NCI-H2081 treated with DMSO at 0.1 percent for 48 hours (cell line): ENCODE data around the gene ADAM19.

Experiments used
- DNase-seq: peaks from one replicate; lab custom pipeline; 2025; lab: John Stamatoyannopoulos, UW

Gene ADAM19

GRCh38 chr5:157594675-157595459 is 19.3 kb upstream of the ADAM19 start:
- DNase-seq: no peak

GRCh38 chr5:157594257-157594656 is 18.7 kb upstream of the ADAM19 start:
- no peak for DNase-seq

GRCh38 chr5:157593052-157593757 is 17.6 kb upstream of the ADAM19 start:
- no peak for DNase-seq

DNA sequence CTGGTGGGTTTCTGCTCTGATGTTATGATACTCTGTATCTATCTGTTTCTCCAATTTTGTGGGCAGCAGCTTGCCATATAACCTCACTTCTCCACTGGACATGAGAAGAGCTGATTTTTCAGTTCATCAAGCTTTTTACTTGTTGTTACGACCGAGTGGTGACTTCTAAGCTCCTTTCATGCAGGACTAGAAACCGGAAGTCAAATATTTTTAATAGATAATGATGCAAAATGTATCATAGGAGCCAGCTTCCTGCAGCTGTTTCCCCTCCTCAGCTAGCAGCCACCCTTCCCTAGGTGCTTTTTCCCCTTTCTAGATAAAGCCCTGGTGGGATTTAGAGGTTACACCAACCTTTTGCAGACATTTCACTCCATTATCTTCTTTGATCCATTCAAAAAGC is 17.0 kb upstream of the ADAM19 start:
- no peak for DNase-seq

DNA sequence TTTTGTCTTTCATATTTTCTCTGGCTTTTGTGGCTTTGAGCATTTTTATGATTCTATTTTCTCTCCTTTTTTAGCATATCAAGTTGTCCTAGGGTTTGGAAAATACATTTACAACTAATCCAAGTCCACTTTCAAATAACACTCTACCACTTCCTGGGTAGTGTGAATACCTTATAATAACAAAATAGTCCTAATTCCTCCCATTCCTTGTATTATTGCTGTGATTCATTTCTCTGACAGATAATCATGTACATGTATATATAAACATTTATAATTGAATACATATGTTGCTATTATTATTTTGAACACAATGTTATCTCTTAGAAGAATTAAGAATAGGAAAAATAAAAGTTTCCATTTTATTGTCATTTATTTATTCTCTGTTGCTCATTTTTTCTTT is 14.9 kb upstream of the ADAM19 start:
- no peak for DNase-seq

DNA sequence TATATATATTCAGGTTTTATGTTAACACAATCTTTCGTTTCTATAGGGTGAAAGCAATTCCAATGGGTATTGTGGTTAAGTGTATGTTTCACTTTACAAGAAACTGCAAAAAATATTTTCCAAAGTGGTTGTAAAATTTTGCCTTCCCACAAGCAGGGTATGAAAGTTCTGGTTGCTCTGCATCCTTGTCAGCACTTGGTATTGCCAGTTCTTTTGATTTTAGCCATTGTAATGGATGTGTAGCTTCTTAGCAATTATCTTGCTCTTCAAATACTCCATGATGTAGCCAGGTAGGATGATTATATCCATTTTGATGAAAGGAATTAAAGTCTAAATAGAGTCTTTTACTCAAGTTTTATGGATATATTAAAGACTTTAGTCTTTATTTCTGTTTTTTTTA is 9.1 kb upstream of the ADAM19 start:
- DNase-seq: no peak

DNA sequence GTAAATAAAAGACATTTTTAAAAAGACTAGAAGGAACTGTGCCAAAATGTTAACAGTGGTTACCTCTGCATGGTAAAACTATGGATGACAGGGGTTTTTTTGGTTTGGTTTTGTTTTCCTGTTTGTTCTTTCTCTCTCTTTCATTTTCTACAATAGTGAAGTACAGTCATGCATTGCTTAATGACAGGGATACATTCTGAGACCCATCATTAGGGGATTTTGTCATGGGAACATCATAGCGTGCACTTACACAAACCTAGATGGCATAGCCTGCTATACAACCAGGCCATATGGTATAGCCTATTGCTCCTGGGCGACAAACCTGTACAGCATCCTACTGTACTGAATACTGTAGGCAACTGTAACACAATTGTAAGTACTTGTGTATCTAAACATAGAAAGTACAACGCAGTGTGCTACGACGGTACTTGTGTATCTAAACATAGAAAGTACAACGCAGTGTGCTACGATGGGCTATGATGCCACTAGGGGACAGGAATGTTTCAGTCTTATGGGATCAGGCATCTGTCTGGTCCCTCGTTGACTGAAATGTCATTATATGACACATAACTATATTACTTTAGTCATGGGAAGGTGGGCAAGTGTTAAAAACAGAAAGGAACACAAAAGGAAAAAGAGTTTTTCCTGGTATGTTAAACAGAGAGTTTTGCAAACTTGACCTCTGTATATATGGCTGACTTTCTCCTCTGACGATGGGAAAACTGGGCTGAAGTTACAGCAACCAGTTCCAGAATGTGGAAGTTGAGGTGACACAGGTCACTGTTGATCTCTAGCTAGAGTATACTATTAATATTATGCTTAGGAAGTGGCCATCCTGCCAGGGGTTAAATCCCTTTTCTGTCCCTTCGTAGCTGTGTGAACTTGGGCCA is 7.4 kb upstream of the ADAM19 start:
- no peak for DNase-seq

- no peak for DNase-seq
These were observed 6.3 kb upstream of the ADAM19 start for GRCh38 chr5:157581901-157582300.

DNA sequence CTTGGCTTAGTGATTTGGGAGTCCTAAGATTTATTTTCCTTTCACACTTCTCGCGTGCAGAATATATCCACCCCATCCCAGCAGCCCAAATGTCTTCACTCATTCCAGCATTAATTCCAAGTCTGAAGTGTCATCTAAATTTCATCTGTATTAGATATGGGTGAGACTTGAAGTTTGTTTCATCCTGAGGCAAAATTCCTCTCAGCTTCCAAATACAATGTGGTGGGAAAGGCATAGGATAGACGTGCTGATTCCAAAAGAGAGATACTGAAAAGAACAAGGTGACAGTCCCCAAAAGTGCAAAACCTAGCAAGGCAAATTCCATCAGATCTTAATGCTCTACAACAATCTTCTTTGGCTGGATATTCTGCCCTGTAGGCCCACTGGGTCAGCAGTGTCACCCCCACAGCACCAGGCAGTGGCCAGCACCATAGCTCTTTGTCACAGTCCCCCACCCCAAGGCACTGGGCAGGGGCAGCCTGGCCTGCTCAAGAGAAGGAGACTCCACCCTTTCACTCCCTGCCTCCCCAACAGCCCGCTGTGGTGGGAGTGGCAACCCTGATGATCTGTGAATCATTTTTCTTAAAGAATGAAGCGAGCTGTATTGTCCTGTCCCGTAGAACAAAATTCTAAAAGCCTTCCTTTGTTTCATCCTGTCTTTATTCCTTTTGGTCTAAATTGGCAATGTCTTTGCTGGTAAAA is 2.7 kb upstream of the ADAM19 start:
- DNase-seq: no peak

DNA sequence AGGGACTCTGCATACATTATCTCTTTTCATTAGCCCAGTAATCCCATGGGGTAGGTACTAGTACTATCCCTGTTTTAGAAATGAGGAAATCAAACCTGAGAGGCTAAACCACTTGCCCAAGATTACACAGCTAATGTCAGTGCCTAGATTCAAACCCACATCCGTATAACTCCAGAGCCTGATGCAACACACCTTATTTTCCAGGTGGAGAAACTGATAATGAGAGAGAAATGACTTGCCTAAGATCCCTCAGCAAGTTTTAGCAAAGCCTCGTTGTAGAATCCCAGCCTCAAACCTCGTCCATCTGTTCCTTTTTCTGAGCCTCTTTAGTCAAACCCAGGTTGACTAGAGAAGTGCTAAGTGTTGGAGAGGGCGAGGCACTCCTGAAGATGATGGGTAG is 1.1 kb upstream of the ADAM19 start:
- DNase-seq: no peak

DNA sequence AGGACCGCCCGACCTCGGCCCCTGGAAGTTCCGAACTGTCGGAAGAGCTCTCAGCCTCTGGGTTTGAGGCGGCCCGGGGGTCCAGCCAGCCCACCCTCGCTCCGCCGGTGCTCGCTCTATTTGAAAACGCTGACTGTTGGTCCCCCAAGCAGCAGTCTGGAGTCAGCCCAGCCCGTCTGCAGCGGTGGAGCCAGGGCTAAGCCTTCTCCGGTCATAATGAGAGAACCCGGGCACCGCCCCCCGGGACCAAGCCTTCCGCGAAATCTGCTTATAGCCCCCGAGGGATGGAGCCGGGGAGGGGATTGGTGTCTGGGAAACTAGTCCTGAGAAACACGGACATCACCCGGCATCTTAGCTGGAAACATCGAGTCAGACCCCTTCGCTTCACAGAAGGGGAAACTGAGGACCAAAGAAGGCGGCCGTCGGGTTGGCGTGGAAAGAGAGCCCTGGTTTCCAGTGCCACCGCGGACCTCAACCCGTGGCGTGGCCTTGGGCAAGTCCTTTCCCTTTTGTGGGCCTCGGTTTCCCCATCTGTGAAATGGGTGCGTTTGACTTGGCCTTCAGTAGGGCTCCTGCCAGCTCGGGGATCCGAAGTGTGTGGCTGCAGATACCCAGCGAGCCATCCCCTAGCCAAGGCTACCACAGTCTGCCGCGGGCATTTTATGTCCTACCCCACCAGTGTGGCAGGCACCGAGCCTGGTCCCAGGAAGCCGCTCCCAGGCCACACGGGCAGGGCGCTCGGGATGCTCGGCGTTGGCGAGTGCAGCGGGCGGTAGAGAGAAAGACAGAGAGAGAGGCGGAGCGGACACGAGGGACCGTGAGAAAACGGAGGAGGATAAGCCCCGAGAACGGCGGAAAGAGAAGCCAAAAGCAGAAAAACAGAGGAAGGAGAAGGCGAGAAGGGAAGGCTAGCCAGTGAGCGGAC is 857 bp downstream of the ADAM19 start:
- DNase-seq: no peak

GRCh38 chr5:157571357-157571827 is 4.2 kb downstream of the ADAM19 start:
- DNase-seq: no peak

DNA sequence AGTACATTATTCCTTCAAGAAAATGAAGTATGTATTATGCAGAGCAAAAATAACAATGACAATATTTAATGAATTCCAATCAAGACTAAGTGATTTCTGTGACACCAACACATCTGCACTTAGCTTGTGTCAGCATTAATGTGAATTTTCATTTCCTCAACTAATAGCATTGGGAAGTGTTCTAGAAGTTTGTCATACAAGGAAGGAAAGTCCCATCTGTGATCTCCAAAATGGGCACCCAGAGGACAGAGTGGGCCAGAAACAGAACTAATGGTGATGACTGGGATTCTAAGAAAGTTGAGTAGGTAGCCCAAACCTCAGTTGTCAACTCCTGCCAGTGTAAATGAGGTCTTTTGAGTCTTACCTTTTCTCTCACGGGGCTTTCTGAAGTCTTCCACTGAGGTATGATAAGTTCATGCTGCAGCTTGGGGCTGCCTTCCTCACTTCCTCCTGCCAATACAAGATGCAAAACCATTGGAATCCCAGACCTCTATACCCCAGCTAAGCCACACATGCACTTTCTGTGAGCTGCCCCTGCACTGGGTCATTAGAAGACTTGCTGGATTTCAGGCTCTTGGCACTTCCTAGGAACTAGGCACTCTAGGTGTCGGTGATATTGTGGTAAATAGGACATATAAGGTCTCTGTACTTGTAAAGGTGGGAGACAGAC is 4.9 kb downstream of the ADAM19 start:
- DNase-seq: no peak

DNA sequence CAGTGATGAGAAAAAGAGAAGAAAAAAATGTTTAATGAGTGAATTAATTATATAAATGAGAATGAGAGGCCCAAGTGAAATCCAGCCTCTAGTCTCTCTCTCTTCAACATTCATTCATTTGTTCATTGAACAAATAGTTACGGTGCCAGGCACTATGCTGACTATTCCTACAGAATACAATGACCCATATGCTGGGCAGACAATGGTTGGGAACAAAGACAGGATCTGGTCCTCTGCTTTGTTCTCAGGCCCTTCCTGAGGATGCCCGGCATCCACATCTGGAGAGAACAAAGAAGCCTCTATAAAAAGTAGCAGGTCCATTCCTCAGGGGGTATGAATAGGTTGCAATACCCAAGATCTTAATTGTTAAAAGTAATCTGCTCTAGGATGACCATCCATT is 6.9 kb downstream of the ADAM19 start:
- DNase-seq: no peak

- no peak for DNase-seq
These were observed 7.4 kb downstream of the ADAM19 start for GRCh38 chr5:157568222-157568621.

- no peak for DNase-seq
These were observed 8.6 kb downstream of the ADAM19 start for GRCh38 chr5:157566902-157567489.

GRCh38 chr5:157563929-157564716 is 11.5 kb downstream of the ADAM19 start:
- DNase-seq: no peak

GRCh38 chr5:157563373-157563928 is 12.1 kb downstream of the ADAM19 start:
- DNase-seq: no peak

DNA sequence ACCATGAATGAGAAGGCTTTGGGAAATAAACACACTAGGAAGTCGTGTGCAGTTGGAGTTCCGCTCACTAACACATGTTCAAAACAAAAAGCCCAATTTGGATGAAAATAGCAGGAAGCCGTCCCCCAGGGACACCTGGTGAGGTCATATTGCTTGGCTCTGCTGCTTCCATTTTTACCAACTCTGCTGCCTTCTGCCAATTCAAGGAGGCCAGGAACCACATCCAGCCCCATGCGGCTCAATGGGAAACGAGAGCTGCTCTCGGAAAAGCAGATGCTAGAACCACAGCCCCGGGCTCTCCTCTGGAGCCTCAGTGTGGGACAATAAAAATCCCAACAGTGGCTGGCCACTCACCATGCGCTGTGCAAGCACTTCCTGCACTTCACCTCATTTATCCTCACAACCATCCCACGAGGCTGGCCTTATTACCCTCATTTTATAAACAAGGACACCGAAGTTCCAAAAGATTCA is 13.4 kb downstream of the ADAM19 start:
- no peak for DNase-seq
